Inflammatory macrophage treated with lipopolysaccharide for 1 hour (primary cell): Measurements from ENCODE around the gene CCDC88A.
"Not testable (repeated sequence)": the region's sequence is repeated elsewhere in the genome, so short reads cannot be mapped to it uniquely, and the experiment has no call there.

Source experiments
- DNase-seq, 2 donors: peaks; one replicate each; pipeline ENCODE4 v3.0.0-alpha.2; 2020 to 2022

CCDC88A gene

DNA sequence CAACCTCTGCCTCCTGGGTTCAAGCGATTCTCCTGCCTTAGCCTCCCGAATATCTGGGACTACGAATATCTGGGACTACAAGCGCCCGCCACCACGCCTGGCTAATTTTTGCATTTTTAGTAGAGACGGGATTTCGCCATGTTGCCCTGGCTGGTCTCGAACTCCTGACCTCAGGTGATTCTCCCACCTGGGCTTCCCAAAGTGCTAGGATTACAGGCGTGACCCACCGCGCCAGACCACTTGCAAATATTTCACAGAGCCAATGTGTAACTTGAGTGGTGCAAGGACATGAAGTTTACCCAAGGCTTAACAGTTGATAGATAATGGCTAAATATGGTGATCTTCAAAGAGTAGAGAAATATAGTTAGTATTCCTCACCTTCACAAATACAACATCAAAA is 136.6 kb downstream of the CCDC88A start:
- no peak for DNase-seq

DNA sequence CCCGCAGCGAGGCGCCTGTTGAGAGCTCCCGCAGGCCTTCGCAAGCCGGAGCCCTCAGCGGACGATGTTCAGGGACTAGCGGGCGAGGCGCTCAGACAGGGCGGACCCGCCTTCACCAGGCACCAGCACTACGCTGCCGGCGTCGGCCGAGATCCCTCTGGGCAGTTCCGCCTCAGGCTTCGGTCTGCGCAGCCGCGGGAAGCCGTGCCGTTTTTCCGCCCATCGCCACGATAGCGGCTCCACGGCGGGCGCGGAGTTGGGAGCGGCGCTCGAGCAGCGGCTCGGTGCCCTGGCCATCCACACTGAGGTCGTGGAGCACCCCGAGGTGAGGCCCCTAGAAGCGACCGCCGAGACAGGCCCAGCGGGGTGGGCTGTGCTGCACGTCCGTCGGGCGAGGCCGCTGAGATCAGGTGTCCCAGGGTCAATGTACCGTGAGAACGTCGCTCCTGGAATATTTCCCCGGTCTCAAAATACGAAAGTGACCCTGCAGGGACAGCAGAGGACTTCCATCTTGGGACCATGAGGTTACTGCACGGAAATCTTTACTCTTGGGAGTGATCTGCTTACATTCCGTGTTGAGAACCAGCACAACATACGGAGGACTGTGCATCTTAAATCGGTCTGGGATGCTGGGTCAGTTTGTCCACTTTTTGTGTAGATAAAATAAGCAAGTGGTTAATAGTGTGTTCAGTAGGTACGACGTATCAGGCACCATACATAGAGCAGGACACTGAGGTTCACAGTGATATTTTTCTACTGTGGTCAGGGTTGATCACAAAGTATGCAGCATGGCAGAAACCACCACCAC is 137.3 kb downstream of the CCDC88A start:
- DNase-seq = peak; percentile 82 to 86

DNA sequence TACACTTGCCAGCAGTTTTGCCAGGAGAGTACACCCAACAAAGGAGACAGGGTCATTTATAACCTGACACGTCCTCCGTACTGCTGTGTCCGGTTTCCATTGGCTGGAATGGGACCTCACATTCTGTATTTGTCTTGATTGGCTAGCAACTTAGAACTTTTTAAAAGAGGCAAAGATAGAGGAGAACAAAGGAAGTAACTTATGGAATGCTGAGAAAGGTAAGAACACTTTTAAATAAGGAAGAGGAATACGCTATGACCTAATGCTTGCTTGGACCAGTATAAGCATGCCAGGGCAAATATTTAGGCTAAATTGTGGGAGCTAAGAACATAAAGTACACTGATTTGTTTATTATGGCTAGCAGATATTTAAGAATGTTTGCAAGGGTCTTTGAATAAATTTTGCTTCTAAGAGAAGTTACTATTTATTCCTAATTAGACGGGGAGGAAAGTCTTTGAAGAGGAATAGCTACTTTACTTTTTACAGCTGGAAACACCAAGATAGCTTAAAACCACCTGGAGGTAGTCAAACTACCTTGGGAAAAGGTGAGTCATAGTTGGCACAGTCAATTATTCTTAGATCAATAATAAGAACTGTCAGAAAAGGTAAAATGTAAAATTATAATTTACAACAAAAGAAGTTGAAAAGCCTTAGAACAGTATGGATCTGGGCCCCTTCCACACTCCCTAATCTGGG is 138.7 kb downstream of the CCDC88A start:
- not testable (repeated sequence) for DNase-seq

DNA sequence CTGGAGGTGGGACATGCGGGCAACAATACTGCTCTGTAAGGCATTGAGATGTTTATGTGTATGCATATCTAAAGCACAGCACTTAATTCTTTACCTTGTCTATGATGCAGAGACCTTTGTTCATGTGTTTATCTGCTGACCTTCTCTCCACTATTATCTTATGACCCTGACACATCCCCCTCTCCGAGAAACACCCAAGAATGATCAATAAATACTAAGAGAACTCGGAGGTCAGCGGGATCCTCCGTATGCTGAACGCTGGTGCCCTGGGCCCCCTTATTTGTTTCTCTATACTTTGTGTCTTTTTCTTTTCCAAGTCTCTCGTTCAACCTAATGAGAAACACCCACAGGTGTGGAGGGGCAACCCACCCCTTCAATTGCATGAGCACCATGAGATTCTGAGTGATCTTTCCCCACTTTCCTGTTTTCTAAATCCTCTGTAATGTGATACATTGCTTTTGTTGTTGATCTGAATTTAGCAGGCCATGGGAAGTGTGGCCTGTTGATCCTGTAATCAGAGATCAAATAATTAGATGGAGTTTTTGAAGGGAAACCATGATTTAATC is 139.7 kb downstream of the CCDC88A start:
- not testable (repeated sequence) for DNase-seq

DNA sequence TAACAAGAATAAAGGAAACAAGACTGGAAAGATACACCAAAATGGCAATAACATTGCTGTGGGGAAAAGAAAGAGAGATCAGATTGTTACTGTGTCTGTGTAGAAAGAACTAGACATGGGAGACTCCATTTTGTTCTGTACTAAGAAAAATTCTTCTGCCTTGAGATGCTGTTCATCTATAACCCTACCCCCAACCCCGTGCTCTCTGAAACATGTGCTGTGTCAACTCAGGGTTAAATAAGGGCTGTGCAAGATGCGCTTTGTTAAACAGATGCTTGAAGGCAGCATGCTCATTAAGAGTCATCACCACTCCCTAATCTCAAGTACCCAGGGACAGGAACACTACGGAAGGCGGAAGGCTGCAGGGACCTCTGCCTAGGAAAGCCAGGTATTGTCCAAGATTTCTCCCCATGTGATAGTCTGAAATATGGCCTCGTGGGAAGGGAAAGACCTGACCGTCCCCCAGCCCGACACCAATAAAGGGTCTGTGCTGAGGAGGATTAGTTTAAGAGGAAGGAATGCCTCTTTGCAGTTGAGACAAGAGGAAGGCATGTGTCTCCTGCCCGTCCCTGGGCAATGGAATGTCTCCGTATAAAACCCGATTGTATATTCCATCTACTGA is 140.3 kb downstream of the CCDC88A start:
- DNase-seq = not testable (repeated sequence)

DNA sequence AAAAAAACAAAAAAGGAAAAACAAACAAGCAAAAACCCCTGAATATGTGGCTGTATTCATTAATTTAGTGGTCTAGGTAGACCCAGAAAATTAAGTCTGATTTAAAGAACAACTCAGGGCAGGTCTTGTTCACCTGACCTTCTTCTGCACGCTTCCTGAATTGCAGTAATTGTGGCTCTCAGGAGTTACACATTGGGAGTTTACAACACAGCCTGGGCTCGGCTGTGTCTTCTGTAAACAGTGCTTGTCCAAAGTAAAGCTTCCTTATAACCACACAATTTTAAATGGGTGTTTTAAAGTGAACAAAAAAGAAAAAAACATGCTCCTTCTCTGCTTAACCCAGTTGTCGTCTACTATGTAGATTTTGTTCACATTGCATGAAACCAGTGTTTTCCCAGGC is 142.3 kb downstream of the CCDC88A start:
- DNase-seq = no peak

DNA sequence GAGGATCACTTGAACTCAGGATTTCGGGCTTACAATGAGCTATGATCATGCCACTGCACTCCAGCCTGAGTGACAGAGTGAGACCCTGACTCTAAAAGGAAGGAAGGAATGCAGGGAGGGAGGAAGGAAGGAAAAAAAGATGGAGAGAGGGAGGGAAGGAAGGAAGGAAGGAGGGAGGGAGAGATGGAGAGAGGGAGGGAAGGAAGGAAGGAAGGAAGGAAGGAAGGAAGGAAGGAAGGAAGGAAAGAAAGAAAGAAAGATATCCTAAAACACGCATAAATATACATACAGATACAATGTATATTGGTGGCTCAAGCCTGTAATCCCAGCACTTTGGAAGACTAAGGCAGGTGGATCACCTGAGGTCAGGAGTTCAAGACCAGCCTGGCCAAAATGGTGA is 145.3 kb downstream of the CCDC88A start:
- not testable (repeated sequence) for DNase-seq

DNA sequence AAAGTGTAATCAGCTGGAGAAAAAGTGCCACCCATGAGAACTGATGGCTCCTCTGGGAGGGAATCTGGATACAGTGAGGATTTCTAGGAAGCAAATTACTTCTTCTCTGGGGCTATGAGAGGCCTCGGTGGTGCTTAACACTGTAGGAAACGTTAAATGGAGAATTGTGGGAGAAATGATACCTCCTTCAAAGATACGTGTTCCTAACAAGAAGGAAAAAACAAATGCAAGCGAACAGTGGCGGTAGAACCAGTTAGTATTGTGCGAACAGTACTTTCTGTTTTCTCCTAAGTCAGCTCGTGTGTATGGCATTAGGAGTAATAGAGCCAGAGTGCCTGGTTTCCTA is 150.0 kb downstream of the CCDC88A start:
- DNase-seq = no peak

DNA sequence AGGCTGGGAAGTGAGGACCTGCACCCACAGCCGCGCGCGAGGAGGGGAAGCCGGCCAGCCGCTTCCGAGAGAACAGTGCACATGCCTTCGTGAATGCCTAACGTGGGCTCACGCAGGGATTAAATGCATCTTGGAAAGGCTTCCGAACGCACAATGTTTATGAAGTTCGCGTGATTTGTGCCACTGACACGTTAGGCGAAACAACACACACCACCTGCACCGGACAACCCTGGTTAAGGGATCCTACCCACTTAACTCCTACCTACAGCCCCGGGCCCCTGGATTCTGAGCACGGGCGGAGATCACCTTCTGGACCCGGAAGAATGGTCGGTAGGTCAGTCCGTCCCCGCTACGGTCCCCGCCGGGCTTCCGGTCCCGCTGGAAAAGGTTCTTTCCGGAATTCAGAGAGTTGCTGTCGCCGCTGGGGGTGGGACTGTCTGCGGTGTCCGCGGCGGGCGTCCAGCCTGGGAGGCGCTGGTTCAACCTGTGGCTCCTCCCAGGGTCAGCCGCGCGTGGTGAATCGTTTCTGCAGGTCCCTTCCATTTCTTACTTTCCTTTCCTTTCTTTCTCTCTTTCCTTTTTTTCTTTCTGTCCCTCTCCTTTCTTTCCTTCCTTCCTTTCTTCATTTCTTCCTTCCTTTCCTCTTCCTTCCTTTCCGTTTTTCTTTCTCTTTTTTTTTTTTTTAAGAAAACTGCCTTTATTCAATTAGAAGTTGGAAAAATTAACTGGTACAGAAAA is 150.6 kb downstream of the CCDC88A start, which contains the start of gene MTIF2:
Gene MTIF2 (minus strand): TSS at position 325 of the 738 bp plus-strand sequence. CDS start 5,373 bp downstream, outside the sequence.
- peak; percentile 90 to 96 for DNase-seq

DNA sequence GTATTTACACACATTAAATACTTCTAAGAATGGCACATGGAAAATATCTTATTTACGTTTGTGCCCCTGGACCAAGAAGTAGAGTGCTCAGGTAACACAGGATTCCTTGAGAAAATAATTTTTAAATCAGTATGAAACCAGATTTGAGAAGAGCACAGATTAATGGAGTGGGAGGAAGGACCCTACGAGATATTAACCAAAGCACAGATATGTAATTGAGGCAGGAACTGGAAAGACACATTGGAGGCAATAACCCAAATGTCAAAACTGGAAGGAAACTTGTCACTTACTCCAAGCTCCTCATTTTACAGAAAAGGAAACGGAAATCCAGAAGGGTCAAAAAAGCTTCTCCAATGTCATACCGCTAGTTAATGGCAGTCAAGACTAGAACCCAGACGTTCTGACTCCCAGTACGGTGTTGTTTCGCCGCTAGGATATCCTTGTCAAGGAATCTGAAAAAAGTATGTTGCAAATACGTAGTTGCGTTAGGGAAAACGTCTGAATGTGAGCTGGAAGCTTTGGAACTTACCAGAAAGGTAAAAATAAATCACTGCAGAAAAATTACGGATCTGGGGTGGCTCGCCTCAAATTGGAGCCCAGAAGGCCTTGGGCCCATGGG is 151.3 kb downstream of the CCDC88A start:
- peak in 1 of 2 donors; percentile 15 for DNase-seq

DNA sequence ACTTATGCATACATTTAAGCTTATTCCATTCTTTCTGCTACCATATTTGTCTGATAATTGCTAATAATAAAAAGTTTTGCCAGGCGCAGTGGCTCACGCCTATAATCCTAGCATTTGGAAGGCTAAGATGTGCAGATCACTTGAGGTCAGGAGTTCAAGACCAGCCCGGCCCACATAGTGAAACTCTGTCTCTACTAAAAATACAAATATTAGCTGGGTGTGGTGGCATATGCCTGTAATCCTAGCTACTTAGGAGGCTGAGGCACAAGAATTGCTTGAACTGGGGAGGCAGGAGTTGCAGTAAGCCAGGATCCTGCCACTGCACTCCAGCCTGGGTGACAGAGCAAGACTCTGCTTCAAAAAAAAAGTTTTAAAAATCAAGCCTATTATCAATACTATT is 160.1 kb downstream of the CCDC88A start:
- not testable (repeated sequence) for DNase-seq

DNA sequence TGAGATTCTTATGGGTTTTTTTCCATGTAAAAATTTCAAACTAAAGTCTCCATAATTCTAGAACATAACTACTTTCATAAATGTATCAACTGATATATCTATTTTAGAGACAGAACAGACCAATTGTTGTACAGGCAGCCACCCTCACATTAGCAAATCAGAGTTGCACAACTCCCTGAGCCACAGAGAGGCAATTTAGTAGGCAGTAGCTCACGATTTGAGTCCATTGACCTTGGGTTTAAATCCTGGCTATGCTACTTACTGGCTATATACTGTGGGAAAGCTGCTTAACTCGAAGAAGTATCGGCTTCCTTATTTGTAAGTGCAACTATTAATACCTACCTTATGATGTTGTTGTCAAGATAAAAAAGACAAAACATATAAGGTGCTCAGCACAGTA is 166.8 kb downstream of the CCDC88A start:
- no peak for DNase-seq

DNA sequence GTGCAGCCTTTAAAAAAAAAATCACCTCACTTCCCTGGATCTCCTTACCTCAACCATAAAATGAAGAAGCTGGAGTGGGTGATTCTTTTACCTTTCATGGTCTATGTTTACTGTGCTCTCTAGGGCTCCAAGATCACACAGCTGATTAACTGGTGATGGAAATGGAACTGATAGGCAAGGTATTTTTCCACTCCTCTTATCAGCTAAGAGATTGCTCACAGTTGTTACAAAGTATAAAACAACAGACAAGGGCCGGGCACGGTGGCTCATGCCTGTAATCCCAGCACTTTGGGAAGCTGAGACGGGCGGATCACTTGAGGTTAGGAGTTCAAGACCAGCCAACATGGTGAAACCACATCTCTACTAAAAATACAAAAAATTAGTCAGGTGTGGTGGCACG is 172.6 kb downstream of the CCDC88A start:
- no peak for DNase-seq

DNA sequence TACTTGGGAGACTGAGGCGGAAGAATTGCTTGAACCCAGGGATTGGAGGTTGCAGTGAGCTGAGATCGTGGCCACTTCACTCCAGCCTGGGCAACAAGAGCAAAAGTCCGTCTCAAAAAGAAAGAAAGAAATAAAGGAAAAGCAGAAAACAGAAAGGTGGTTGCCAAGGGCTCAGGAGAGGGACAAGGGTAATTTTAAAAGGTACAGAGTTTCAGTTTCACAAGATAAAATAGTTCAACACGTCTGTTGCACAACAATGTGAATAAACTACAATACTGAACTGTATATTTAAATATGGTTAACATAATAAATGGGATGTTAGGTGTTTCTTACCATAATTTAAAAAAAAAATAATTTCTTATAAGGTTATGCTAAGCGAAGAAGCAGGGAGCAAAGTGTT is 174.2 kb downstream of the CCDC88A start:
- DNase-seq = no peak

DNA sequence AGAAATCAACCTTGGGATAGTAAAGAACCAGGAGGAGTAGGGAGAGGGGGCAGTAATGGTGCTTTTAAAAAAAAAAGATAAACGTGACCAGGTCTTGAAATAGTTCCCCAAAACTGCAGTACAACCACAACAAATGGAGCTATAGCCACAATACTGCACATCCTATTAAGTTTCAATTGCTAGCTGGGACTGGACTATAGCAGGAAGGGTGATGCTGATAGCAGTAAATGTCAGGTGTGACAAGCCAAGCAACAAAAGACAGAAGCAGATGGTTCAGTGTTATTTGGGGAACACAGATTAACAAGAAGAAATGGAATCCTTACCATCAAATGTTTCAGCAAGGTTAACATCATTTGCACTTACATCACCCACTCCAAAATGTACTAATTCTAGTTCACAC is 177.0 kb downstream of the CCDC88A start:
- DNase-seq = no peak

DNA sequence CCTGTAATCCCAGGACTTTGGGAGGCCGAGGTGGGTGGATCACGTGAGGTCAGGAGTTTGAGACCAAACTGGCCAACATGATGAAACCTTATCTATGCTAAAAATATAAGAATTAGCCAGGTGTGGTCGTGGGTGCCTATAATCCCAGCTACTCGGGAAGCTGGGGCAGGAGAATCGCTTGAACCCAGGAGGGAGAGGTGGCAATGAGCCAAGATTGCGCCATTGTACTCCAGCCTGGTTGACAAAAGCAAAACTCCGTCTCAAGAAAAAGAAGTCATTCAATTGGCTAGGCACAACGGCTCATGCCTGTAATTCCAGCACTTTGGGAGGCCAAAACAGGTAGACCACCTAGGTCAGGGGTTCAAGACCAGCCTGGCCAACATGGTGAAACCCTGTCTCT is 178.1 kb downstream of the CCDC88A start:
- peak in 1 of 2 donors; percentile 12 for DNase-seq

DNA sequence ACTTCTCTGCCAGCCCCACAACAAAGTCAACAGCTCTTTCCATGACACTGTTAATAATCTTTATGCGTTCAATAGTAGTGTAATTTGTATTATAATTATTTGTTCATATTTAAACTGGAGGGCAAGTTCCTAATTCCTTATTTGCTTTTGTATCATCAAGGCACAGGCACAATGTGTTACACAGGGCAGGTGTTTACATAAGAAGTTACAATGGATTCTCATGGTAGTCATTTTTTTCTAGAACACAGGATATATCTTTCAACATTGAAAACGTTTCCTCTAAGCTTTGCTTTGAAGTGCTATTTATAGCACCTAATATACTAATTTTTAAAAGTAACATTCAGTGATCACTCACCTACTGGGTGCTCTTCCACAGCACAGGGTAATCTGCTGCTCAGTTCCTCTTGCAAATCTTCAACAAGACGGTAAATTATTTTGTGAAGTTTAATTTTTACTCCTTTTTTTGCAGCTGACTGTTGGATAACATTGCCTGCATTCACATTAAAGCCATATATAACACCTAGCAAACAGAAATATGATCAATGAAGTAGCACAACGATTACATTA is 179.9 kb downstream of the CCDC88A start:
- no peak for DNase-seq
